GM19025 (cell line): ENCODE measurements around the gene RNF186.
"Not testable (repeated sequence)": the region's sequence is repeated elsewhere in the genome, so short reads cannot be mapped to it uniquely, and the experiment has no call there.

Experiments used
- ATAC-seq: cut with Tn5 transposase; IDR thresholded peaks from one replicate; pipeline ENCODE4 v1.9.1; 2021; ENCODE audit warnings: mild to moderate bottlenecking, low read depth, moderate library complexity; ENCODE audit not compliant: unreplicated experiment

RNF186 gene

GRCh38 chr1:19825298-19825697 lies 10.2 kb upstream of the RNF186 start:
- no peak for ATAC-seq

GRCh38 chr1:19824541-19824940 lies 9.5 kb upstream of the RNF186 start:
- ATAC-seq: no peak

DNA sequence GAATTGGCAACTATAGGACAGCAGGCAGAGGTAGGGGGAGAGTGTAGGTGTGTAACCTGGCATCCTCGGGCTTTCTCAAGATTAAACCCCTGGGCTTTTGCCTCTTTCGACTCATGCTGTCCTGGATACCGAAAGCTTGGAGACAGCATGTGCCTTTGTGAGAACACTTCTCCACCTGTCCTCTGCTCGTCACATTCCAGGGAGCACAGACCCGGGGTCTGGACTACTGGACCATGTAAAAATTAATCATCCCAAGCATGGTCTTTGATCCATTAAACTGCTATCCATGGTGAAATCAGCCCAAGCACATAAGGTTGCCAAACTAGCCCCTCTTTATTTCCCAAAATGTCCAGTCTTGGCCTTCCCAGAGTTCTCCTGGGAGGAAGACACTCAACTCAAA lies 9.0 kb upstream of the RNF186 start:
- no peak for ATAC-seq

- no peak for ATAC-seq
Observed at GRCh38 chr1:19819701-19820100, 4.6 kb upstream of the RNF186 start.

GRCh38 chr1:19818324-19818723 lies 3.2 kb upstream of the RNF186 start:
- no peak for ATAC-seq

DNA sequence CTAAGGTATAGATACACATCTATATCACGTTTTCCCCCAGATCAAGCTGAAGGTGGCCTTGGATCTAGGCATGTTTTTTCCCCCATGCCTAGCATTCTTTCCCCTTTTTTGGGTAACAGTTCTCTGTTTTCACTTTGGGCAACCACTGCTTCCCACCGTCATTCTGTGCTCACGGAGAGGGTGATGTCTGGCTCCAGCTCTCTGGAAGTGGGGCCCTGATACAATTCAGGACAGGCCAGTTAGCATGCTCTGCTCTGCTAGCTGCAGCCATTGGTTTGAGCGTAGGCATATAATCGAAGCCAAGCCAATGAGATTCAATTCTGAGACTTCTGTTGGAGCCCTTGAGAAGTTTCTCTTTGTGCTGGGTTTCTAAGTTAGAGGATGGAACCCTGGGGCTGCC lies 2.1 kb upstream of the RNF186 start:
- ATAC-seq: no peak

DNA sequence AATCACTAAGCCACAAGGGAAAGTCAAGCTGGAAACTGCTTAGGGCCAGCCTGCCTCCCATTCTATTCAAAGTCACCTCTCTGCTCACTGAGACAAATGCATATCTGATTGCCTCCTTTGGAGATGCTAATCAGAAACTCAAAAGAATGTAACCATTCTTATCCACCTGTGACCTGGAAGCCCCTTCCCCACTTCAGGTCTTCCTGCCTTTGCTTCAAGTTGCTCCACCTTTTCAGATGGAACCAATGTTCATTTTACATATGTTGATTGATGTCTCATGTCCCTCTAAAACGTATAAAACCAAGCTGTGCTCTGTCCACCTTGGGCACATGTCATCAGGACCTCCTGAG lies 1.6 kb upstream of the RNF186 start:
- ATAC-seq: not testable (repeated sequence)

- ATAC-seq: no peak
Observed at GRCh38 chr1:19815801-19816736, 986 bp upstream of the RNF186 start.

- no peak for ATAC-seq
Observed at GRCh38 chr1:19814244-19814661, 830 bp downstream of the RNF186 start.

DNA sequence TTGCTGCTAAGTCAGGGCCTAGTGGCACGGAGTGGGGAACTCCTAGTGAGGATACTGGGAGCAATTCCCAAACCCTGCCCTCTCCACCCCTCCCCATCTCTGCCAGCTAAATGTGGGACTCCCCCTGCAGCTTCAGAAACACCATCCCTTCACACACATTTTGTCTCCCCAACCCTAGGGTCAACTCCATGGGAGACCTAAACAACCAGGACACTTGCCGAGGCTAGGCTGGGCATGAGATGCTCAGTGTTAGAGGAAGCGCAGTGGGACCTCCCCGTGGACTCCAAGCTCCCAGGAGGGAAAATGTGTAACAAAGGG lies 1.5 kb downstream of the RNF186 start:
- ATAC-seq: no peak

GRCh38 chr1:19812875-19813642 lies 2.0 kb downstream of the RNF186 start:
- no peak for ATAC-seq

GRCh38 chr1:19811206-19811851 lies 3.8 kb downstream of the RNF186 start:
- no peak for ATAC-seq

DNA sequence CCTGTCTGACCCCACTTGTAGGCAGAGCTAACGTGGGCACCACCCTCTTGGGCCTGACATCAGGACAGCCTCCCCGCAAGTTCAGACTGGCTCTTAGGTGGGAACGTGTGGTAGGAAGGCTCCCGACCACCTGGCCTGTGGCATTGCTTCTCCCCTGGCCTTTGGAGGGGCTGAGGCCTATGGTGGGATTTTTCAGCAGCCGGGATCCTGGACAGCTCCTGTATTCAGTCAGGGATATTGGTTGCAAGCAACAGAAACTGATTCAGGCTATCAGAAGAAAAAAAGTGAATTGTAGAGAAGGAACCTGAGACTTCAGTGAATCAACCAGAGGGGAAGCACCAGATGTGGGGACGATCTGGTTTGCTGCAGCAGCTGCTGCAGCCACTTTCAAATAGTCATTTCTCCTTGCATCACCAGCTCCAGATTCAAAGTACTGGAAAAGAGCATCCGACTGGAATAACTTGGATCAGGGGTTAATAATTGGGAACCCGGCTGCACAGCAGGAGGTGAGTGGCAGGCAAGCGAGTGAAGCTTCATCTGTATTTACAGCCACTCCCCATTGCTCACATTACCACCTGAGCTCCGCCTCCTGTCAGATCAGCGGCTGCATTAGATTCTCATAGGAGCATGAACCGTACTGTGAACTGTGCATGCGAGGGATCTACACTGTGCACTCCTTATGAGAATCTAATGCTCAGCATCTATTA lies 5.9 kb downstream of the RNF186 start:
- no peak for ATAC-seq

DNA sequence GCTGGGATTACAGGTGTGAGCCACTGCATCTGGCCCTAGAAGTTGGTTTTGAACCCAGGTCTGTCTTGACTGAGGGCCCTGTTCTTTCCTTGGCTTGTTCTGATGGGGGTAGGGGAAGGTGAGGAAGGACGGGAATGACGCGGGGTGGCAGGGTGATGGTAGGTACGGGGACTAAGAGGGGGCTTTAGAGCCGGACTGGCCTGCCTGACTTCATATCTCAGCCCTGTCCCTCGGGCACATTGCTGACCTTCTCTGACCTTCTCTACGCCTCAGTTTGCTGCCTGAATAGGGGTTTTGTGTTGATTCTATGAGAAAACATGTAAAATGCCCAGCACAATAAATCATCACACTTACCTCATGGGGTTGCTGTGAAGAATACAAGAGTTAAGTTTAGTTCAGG lies 6.7 kb downstream of the RNF186 start:
- ATAC-seq: no peak

GRCh38 chr1:19804831-19805251 lies 10.2 kb downstream of the RNF186 start:
- no peak for ATAC-seq

DNA sequence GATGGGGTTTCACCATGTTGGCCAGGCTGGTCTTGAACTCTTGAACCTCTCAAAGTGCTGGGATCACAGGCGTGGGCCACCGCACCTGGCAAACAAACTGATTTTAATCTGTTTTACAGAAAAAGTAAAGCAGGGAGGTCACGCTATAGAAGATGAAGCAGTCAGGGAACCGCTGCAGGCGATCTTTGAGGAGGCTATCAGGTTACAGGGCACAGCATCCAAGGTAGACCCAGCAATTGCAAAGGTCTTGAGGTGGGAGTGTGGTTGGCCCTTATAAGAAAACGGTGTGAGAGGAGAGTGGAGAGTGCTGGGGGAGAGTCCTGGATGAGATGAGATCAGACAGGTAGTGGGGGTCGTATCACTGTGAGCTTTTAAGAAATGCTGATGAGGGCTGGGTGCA lies 12.8 kb downstream of the RNF186 start:
- no peak for ATAC-seq

DNA sequence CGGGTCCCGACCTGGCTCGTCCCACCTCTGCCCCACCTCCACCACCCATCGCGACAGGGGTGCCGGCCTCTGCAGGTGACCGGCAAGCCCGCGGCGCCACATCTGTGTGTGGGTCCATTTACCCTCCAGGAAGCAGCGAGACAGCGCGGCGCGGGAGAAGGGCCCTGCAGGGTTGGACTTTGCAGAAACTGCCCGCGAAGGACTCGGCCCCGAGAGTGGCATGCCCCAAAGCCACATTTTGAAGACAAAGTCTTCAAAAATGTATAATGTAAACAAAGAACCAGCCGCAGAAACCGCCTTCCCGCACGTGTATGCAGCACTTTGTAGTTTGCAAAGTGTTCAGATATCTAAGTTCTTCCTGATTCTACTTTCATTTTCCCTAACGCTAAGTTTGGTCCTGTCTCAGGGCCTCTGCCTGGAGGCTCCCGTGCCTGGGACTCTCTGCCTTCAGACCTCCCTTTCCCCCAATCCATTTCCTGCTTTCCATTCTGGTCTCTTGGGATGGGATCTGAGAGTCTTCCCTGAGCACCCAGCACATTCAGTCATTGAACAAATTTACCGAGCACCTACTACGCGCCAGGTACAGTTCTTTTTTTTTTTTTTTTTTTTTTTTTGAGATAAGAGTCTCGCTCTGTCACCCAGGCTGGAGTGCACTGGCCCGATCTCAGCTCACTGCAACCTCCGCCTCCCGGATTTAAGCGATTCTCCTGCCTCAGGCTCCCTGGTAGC lies 14.8 kb downstream of the RNF186 start:
- ATAC-seq: peak; percentile 36

DNA sequence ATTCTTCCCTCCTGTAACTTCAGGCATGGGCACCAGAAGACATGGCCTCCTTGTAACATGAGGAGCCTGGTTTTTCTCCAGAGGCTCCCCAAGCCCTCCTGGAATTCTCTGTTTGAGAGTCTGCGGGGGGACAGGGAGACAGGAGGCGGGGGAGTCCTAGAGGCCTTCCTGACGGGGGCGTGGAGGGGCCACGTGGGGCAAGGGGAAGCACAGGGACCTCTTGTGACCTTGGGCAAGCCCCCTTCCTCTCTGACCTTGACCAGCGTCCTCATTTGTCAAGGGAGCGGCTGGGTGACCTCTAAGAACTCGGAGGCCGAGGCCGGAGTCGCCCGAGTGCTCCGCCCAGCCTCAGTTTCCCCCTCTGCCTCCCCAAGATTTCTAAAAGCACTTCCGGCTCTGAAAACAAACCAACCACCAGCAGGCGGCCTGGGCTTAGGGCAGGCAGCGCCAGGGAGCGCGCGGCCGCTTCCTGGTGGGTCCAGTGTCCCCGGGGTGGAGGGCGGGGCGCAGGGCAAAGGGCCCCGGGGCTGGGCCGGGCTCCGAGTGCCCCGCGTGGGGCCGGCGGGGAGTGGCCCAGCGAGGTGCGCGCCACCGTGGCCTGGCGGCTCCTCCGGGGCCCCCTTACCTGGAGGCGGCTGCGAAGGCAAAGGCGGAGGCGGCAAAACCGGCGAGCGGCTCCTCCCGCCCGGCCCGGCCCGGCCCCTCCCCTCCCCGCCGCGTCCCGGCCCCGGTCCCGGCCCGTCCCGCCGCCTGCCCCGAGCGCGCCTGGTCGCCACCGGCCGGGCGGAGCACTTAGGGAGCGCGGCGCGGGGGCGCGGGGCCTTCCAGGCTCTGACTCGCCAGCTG lies 15.6 kb downstream of the RNF186 start, which contains the start of gene TMCO4:
TSS of gene TMCO4 (minus strand) at position 687 of the 846 bp plus-strand sequence. CDS start 19,158 bp downstream, outside the sequence.
- peak; percentile 68 for ATAC-seq
